CD4-positive, alpha-beta T cell treated with Interferon alpha-2 for 1 hour (primary cell): ENCODE measurements around the gene GABBR1.

ENCODE experiments used
- DNase-seq, 2 donors: peaks; one replicate each; pipeline ENCODE4 v3.0.0-alpha.2; 2020 to 2022

The GABBR1 gene

GRCh38 chr6:29561606-29562181, 71.3 kb downstream of the GABBR1 start:
- DNase-seq, result no peak

DNA sequence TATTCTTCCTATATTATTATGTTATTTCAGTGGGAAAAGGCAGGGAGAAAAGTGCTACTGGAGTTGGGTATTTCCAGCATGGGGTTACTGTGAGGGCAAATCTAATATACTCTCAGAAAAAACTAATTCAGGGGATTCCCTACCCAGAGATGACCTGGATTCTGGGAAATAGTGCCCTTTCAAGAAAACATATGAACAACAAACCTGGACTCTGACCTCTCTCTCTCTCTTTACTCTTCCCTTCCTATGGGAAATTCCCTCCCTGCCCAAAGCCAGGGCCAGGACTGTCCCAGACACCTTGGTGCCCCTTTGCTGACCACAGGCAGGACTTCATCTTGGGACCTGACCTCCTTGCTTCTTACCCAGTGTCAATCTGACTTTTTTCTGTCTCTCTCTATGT, 71.9 kb downstream of the GABBR1 start:
- no peak for DNase-seq

DNA sequence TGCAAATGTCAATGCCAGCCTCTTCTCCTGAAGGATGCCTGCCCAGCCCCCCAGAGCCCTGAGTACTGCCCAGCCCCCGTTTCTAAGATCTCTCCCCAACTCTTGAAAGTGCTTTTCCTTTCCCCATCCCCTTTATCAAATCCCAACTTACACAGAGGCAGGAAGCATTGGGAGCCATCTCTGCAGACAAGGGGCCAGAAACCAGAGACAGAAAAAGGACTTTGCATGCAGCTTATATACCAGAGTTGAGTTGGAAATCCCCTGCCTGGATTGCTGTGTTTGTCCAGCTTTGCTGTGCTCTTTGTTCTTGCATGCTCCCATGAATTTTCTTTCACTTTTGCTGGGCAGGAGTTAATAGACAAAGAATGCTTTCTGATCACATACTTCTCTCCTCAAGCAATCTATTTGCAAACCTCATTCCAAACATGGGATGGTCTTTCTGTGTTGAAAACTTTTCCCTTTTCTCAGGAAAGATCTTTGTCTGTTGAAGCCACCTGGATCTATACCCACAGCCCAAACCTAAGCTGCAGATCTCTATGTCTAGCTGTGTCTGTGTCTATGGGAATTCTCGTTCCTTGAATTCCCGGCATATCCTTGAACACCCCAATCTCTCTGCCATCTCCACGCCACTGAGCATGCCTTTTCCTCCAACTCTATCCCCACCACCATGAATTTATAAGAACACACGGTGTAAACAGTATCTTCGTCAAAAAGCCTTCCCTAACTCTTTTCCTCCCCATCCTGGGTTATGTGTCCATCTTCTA, 73.3 kb downstream of the GABBR1 start, which contains the start of gene UBD:
UBD (minus strand) TSS at position 209 of the 764 bp plus-strand sequence; CDS start at position 178, 31 bp downstream.
- no peak for DNase-seq

GRCh38 chr6:29558439-29559079, 74.4 kb downstream of the GABBR1 start:
- no peak for DNase-seq

DNA sequence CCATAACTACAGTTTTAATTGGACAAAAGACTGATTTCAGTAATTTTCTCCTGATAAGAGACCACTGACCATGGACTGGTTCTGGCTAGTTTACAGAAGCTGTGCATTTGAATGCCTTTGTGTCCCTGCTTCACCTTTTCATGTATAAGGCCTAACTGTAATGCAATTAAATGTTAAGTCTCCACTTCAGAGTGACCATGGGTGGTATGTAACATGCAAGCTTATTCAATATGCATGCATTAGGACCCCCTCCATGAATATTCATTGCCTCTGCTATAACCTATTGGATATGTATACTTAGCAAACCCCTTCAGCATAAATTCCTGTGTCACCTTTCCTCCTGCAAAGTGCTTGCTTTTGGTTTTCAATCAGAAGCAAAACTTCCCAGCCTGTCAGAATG, 75.7 kb downstream of the GABBR1 start:
- no peak for DNase-seq

DNA sequence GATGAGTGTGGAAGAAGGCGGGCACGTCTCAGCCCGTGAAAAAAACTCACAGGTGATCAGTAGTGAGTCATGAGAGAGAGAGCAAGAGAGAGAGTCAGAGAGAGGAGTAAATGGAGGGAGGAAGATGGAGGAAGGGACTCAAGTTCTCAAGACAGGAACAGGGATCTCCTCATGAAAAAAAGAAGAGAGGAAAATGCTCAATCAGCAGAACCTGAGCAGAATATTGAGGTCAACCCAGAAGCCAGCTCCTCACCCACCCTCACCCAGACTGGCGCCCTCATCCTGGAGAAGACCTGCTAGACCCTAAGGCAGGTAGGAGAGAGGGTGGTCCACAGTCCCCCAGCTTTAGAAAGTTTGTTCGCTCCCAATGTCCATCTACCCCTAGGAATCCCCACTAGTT, 78.2 kb downstream of the GABBR1 start:
- peak in 1 of 2 donors; percentile 6 for DNase-seq

DNA sequence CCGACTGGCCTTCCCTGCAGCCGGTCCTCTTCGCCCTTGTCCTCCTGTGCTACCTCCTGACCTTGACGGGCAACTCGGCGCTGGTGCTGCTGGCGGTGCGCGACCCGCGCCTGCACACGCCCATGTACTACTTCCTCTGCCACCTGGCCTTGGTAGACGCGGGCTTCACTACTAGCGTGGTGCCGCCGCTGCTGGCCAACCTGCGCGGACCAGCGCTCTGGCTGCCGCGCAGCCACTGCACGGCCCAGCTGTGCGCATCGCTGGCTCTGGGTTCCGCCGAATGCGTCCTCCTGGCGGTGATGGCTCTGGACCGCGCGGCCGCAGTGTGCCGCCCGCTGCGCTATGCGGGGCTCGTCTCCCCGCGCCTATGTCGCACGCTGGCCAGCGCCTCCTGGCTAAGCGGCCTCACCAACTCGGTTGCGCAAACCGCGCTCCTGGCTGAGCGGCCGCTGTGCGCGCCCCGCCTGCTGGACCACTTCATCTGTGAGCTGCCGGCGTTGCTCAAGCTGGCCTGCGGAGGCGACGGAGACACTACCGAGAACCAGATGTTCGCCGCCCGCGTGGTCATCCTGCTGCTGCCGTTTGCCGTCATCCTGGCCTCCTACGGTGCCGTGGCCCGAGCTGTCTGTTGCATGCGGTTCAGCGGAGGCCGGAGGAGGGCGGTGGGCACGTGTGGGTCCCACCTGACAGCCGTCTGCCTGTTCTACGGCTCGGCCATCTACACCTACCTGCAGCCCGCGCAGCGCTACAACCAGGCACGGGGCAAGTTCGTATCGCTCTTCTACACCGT, 79.5 kb downstream of the GABBR1 start:
- peak; percentile 47 to 55 for DNase-seq

GRCh38 chr6:29552512-29553051, 80.4 kb downstream of the GABBR1 start:
- peak; percentile 39 to 86 for DNase-seq

DNA sequence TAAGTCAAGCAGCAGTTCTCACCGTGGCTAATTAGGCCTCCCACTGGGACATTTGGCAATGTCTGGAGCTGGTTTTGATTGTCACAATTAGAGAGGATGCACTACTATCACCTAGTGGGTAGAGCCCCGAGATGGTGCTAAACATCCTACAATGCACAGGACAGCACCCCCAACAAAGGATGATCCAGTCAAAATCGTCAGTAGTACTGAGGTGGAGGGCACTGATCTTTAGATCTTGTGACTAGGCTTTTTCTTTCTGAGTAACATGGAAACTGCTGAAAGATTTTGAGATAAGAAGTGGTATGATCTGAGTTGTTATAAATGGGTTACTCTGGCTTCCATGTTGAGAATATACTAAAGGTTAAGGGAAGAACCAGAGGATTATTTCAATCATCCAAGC, 85.4 kb downstream of the GABBR1 start:
- DNase-seq, result no peak

DNA sequence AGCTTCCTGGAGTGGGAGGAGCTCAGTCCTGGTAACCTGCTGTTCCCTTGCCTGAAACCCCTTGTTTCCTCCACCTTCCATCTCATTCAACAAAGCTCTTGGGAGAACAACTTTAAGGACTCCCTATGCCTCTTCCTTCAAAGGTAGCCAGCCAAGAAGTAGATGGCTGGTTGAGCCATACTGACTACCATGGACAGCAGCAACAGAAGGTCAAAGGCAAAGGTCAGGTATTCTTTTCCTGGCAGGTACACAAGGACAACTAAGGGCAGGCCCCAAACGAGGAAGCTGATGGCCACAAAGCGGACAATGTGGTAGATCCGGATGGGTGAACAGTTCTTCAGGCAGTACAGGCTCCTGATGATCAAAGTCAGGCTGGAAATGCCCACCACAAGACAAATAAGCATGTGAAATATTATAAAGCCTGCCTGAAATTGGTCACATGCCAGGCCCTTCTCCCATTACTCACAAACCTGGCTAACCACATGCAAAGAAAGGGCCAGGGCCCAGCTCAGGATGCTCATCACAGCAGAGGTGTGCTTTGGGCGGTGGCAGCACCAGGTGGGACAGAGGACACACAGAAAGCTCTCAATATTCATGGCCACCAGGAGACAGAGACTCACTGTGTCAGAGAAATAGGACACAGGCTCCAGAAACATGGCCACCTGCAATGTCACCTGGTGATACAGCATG, 95.1 kb downstream of the GABBR1 start:
- no peak for DNase-seq

DNA sequence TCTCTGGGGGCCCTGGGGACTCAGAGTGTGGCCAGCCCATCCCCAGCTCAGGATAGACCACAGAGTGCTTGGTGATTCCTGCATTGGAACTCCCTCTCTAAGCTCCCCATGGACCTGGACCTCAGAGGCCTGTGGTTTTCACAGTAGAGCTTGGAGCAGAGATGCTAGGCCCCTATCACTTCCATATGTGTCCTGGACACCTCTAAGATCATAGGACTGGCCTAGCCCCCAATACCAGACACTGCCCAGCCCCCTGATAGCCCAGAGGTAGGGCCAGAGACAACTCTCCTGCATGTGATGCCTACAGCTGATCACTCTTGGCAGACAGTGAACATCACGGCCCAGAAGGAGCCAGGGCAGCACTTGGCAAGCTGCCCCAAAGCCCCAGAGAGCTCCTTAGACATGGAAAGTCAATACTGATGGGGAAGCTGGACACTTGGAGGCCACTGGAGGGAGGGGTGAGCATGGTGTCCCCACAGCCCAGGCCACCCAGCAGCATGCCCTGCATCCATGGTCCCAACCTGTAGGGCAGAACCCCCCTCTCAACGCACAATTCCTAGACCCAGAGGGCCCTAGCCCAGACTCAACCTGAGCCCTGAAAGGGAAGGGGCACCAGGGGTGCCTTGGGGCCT, 100.5 kb downstream of the GABBR1 start:
- no peak for DNase-seq

GRCh38 chr6:29531668-29532067, 101.3 kb downstream of the GABBR1 start:
- no peak for DNase-seq

DNA sequence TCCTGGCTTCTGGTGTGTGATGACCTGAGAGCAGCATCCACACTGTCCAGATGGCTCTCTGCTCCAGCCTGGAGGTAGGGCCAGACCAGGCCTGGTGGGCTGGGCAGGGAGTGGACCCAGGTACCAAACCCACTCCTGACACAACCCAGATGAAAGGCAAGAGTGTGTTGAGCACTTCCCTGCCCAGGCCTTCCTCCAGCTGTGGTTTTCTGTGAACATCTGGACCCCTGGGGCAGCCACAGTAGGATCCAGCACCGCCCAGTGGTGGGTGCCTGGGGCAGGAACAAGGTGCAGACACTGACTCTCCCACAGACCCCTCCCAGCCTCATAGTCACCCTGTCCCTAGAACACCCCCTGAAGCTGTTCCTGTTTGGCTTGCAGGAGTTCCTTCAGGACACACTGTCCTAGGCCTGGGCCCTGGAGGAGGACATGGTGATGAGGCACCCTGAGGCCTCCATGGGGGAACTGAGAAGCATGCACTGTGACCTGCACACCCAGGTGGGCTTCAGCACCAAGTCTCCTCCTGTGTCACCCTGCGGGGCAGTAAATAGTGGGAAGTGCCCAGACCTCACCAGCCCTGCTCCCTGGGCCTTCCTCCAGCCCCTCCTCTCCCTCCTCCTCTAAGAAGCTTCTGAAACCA, 102.2 kb downstream of the GABBR1 start:
- no peak for DNase-seq

DNA sequence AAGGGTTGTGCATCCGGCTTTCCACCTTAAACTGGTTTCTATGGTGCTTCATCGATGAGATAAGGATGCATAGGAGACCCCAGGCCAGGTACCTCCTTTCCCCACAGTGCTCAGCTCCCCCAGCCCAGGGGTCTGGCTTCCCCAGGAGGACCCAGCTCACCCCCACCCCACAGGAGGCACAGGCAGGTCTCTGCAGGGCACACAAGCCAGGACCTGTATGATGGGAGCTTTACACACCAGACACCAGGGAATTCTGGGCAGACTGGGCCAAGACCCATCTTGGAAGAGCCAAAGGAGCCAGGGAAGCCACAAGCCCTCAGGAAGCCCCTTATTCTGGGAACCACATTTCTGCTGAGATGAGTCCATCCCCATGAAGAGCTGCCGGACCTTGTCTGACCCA, 103.0 kb downstream of the GABBR1 start:
- DNase-seq, result no peak

DNA sequence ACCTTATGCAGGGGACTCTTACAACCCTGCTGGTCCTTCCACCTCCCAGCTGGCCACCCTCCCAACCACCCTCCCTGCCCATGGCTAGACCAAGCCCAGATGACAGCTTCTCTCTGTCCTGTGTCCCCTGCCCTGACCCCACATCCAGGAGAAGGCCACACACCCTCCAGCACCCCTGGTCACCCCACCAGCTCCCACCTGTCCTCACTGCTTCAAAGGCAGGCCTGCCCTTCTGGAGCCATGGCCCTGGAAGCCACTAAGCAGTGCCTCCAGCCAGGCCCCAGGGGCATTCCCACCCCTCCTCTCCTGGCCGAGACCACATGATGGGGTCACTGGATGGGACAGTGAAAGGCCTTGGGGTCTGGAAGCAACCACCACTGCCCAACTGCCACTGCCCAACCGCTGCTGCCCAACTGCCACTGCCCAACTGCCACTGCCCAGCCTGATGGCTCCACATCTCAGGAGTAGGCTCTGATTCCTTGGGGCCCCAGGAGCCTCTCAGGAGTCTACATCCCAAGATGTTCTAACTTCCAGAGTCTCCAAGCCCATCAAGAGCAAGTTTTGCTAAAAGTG, 103.9 kb downstream of the GABBR1 start:
- no peak for DNase-seq

DNA sequence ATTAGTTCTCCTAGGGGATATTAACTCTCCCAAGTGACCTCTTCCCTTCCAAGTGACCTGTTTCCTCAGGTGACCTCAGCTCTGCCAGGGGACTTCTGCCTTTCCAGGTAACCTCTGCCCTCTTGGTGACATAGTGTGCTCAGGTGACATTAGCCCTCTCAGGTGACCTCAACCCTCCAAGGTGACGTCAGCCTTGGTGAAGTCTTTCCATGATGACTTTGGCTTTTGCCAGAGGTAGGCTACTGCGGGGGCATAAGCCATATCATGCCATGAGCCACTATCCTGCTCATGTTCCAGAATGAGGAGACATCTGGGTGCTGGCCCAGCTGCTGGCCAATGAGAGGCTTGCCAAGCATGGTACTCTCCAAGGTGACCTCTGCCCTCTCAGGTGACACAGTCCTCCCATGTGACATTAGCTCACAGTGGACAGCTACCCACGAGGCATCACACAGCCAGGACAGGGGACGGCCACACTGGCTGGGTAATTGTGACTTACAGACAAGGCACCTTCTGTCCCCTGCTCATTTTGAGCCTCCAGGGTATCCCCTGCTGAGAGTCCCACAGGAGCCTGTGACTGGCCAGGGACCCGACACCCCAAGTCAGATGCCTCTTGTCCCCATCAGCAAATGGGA, 104.6 kb downstream of the GABBR1 start:
- DNase-seq, result no peak

- DNase-seq, result no peak
Observed at GRCh38 chr6:29527564-29527963, 105.4 kb downstream of the GABBR1 start.

DNA sequence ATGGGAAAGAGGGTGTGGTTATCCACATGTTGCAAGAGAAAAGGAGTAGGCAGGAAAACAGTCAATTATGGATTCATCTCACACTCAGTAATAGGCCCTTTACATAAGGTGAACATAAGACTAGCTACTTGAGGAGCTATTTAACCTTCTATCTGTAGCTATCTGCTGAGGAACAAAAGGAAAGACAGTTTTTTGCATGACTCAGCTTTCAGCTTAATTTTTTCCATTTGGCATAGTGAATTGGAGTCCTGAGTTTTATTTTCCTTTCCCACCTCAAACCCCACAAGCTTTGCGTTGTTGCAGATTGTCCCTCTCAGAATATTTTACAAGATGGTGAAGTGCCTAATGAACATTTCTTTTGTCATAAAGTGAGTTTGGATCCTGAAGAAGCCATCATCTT, 105.9 kb downstream of the GABBR1 start:
- no peak for DNase-seq

- DNase-seq, result no peak
Observed at GRCh38 chr6:29525311-29525639, 107.7 kb downstream of the GABBR1 start.

- DNase-seq, result no peak
Observed at GRCh38 chr6:29524444-29525310, 108.3 kb downstream of the GABBR1 start.
